Endothelial cell of umbilical vein (primary cell): Measurements from ENCODE around the gene DNAH6. TPM values are rescaled to one million over a fixed set of nuclear protein-coding genes. Genes with fewer than 3 reads are reported as not detected.

ENCODE experiments used
- BruUV-seq: library from RNA; stranded (reverse); fragments of 400-500 nt; replicated peaks from 2 replicates; lab custom pipeline; 2021; lab: Mats Ljungman, UMichigan
- CTCF ChIA-PET: fragments of 300-600, 350-600 bp; sonication (Branson Sonifier 250); formaldehyde crosslinking; loops from one replicate; lab custom pipeline; 2021; ENCODE audit warnings: antibody characterized with exemption, inconsistent platforms; lab: Charles Lee
- POLR2A ChIA-PET: fragments of 300-600, 350-600 bp; sonication (Branson Sonifier 250); formaldehyde crosslinking; loops from one replicate; lab custom pipeline; 2021; ENCODE audit warnings: antibody characterized with exemption, inconsistent platforms; lab: Charles Lee
- DNase-seq: peaks from one replicate; pipeline ENCODE4 v3.0.0-alpha.2; 2011; ENCODE audit warnings: low read depth, low spot score
- FAIRE-seq: peaks from 2 replicates; lab custom pipeline; 2011; peaks lifted over from hg19 to GRCh38; lab: Jason Lieb, UNC
- H2AFZ ChIP-seq: 2 replicates; pipeline ENCODE4 v1.6.0; 2012; ENCODE audit warnings: low read depth, low read length, control low read depth, inconsistent platforms
- H3K27ac ChIP-seq: 2 replicates; pipeline ENCODE4 v1.5.1; 2011; ENCODE audit warnings: low read depth, mild to moderate bottlenecking, control low read depth, low read length, moderate library complexity; ENCODE audit not compliant: insufficient read depth
- H3K27me3 ChIP-seq, 2 experiments: 2 replicates each; pipeline versions ENCODE4 v1.6.0 to v1.6.1; 2011; ENCODE audit warnings: low read length in 2 of 2, mixed read lengths in 1 of 2; ENCODE audit not compliant: control insufficient read depth in 2 of 2, insufficient read depth in 2 of 2
- H3K36me3 ChIP-seq, 2 experiments: 2 replicates in 1 of 2; 3 replicates in 1 of 2; pipeline ENCODE4 v1.5.1; 2011; ENCODE audit warnings: low read length in 2 of 2, mild to moderate bottlenecking in 1 of 2, moderate library complexity in 1 of 2; ENCODE audit not compliant: control insufficient read depth in 2 of 2, insufficient read depth in 2 of 2; ENCODE audit errors: extremely low read depth in 1 of 2
- H3K4me1 ChIP-seq: 3 replicates; pipeline ENCODE4 v1.5.1; 2011; ENCODE audit warnings: mild to moderate bottlenecking, low read length; ENCODE audit not compliant: control insufficient read depth, insufficient read depth; ENCODE audit errors: extremely low read depth
- H3K4me2 ChIP-seq: 2 replicates; pipeline ENCODE4 v1.6.1; 2011; ENCODE audit warnings: low read length, control low read depth, mixed read lengths; ENCODE audit not compliant: insufficient read depth
- H3K4me3 ChIP-seq, 3 experiments: fragments of 200-600 bp in 1 of 3; sonication (generic), shearing (Covaris generic) in 1 of 3; replicated peaks in 1 of 3; 2 replicates each; pipeline ENCODE4 v1.5.1; 2011 to 2016; ENCODE audit warnings: control low read depth in 3 of 3, low read length in 3 of 3, mild to moderate bottlenecking in 2 of 3, inconsistent platforms in 1 of 3, low read depth in 1 of 3, moderate library complexity in 1 of 3; ENCODE audit not compliant: insufficient read depth in 1 of 3
- H3K79me2 ChIP-seq: 2 replicates; pipeline ENCODE4 v1.6.0; 2012; ENCODE audit warnings: low read length, inconsistent platforms; ENCODE audit not compliant: control insufficient read depth, insufficient read depth
- H3K9ac ChIP-seq: replicated peaks from 2 replicates; pipeline ENCODE3; 2011; ENCODE audit warnings: low read length, control low read depth; ENCODE audit not compliant: insufficient read depth; ENCODE audit errors: extremely low read depth
- H3K9me1 ChIP-seq: replicated peaks from 3 replicates; pipeline ENCODE4 v1.6.0; 2011; ENCODE audit warnings: mild to moderate bottlenecking, low read length; ENCODE audit not compliant: control insufficient read depth, insufficient read depth; ENCODE audit errors: extremely low read depth
- H3K9me3 ChIP-seq: replicated peaks from 2 replicates; pipeline ENCODE4 v1.5.1; 2012; ENCODE audit warnings: low read length, inconsistent platforms; ENCODE audit not compliant: control insufficient read depth, insufficient read depth
- H4K20me1 ChIP-seq: replicated peaks from 2 replicates; pipeline ENCODE3; 2011; ENCODE audit warnings: mild to moderate bottlenecking, low read length; ENCODE audit not compliant: control insufficient read depth, insufficient read depth; ENCODE audit errors: extremely low read depth
- EZH2 ChIP-seq: IDR thresholded peaks from 2 replicates; pipeline ENCODE4 v1.6.1; 2012; ENCODE audit warnings: borderline replicate concordance, low read depth, mild to moderate bottlenecking, moderate library complexity, low read length, inconsistent platforms; ENCODE audit not compliant: severe bottlenecking
- JUN ChIP-seq: IDR thresholded peaks from 2 replicates; pipeline ENCODE4 v1.6.1; 2011; ENCODE audit warnings: borderline replicate concordance, low read depth; ENCODE audit not compliant: insufficient read length, insufficient read depth
- MYC ChIP-seq: IDR thresholded peaks from one replicate; pipeline ENCODE4 v1.6.1; 2011; ENCODE audit warnings: mild to moderate bottlenecking, low read depth, low read length
- dilution Hi-C: fragments of 300-500 bp; cut with MboI; formaldehyde crosslinking; loops from one replicate; pipeline ENCODE4 v1.15.0; 2019; ENCODE audit warnings: low sequenced_read_pairs; ENCODE audit not compliant: extremely low pct_ligation_motif_present
- intact Hi-C: fragments of 100-400 bp; cut with micrococcal nuclease; formaldehyde crosslinking; loops from one replicate; pipeline ENCODE4 v1.10.0; 2022
- polyA plus RNA-seq, 4 experiments: library from polyadenylated mRNA; depleted of rRNA in 3 of 4; stranded (reverse) in 3 of 4; unstranded in 1 of 4; fragments of >200 nt; gene quantifications; 2 replicates each; pipeline versions ENCODE4 v1.2.1 to v1.2.3, GENCODE V29; 2011 to 2012; ENCODE audit warnings: missing spikeins in 1 of 4
- total RNA-seq: library from RNA; stranded (reverse); gene quantifications from 2 replicates; pipeline ENCODE4 v1.2.3, GENCODE V29; 2021
- TF ChIP-seq, protein P1 (sequence below), 2 donors: IDR thresholded peaks; 1 replicate in 1 of 2; 2 replicates in 1 of 2; pipeline ENCODE4 v1.5.1; 2011; ENCODE audit warnings: low read length in 2 of 2, mild to moderate bottlenecking in 2 of 2, moderate library complexity in 2 of 2, control low read depth in 1 of 2, inconsistent platforms in 1 of 2, low read depth in 1 of 2; ENCODE audit not compliant: insufficient read depth in 1 of 2; ENCODE audit errors: extremely low read depth in 1 of 2

The DNAH6 gene
- total and polyA plus RNA-seq, 2 donors (not counting 3 experiments of a cell fraction or from before 2014, with no cell fraction given), result 0.24 TPM; not detected in 1

DNA sequence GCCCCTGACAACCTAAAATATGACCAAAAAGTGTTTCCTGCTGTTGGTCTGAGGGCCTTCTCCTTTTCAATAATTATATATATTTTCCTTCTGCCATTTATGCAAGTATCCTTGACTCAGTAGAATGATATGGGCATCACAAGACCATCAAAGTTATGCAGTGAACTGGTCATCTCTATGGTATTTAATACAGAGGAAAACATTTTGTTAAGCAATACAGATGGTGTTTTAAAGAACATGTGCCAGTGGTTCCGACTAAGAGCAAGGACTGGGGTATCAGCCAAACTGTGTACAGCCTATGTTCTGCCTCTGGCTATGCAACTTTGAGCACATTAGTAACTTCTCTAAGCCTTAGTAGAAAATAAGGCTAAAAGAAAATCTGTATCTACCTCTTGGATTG, 185.6 kb downstream of the DNAH6 start:
- H3K4me2 ChIP-seq, result no peak overlapping the region
- no peak overlapping the region for H3K27ac ChIP-seq
- ChIA-PET CTCF (no interaction called here), POLR2A (no interaction called here)
- H3K4me1 ChIP-seq, result no peaks in the 10 kb centered on the region
- no peaks in the 10 kb centered on the region for H3K36me3 ChIP-seq
- H3K27me3 ChIP-seq, result no peaks in the 10 kb centered on the region
- no peak for FAIRE-seq
- TF ChIP-seq EZH2, result no peak
- no peak for TF ChIP-seq JUN
- no TSS peak for BruUV-seq
- no peaks in the 10 kb centered on the region for H3K9me1 ChIP-seq
- H3K4me3 ChIP-seq, result no peak overlapping the region
- H3K9me3 ChIP-seq, result no peaks in the 10 kb centered on the region
- dilution Hi-C loops (no loop called here), intact Hi-C loops (no loop called here)
- no peaks in the 10 kb centered on the region for H4K20me1 ChIP-seq
- no peak overlapping the region for H2AFZ ChIP-seq
- no peak overlapping the region for H3K9ac ChIP-seq
- DNase-seq, result no peak
- no peaks in the 10 kb centered on the region for H3K79me2 ChIP-seq

GRCh38 chr2:84702941-84703340, 186.6 kb downstream of the DNAH6 start:
- no peak overlapping the region for H3K9ac ChIP-seq
- H3K9me1 ChIP-seq, result no peaks in the 10 kb centered on the region
- POLR2A ChIA-PET, result no interaction called here
- TF ChIP-seq MYC (no peak), JUN (no peak), EZH2 (no peak)
- TF ChIP-seq, protein P1, sequence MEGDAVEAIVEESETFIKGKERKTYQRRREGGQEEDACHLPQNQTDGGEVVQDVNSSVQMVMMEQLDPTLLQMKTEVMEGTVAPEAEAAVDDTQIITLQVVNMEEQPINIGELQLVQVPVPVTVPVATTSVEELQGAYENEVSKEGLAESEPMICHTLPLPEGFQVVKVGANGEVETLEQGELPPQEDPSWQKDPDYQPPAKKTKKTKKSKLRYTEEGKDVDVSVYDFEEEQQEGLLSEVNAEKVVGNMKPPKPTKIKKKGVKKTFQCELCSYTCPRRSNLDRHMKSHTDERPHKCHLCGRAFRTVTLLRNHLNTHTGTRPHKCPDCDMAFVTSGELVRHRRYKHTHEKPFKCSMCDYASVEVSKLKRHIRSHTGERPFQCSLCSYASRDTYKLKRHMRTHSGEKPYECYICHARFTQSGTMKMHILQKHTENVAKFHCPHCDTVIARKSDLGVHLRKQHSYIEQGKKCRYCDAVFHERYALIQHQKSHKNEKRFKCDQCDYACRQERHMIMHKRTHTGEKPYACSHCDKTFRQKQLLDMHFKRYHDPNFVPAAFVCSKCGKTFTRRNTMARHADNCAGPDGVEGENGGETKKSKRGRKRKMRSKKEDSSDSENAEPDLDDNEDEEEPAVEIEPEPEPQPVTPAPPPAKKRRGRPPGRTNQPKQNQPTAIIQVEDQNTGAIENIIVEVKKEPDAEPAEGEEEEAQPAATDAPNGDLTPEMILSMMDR (IDR thresholded peaks at IDR 0.05; ENCODE audit: extremely low read depth in 1 of 2, insufficient read depth in 1 of 2, low read depth in 1 of 2, low read length in 2 of 2), result no peak
- no peak overlapping the region for H3K4me3 ChIP-seq
- no peaks in the 10 kb centered on the region for H3K4me1 ChIP-seq
- H3K27ac ChIP-seq, result no peak overlapping the region
- no peaks in the 10 kb centered on the region for H4K20me1 ChIP-seq
- H3K4me2 ChIP-seq, result no peak overlapping the region
- no peaks in the 10 kb centered on the region for H3K36me3 ChIP-seq
- intact Hi-C loops, result no loop called here
- no TSS peak for BruUV-seq
- dilution Hi-C loops, result no loop called here
- FAIRE-seq, result no peak
- no peaks in the 10 kb centered on the region for H3K79me2 ChIP-seq
- H3K9me3 ChIP-seq, result no peaks in the 10 kb centered on the region
- no peak for DNase-seq
- H3K27me3 ChIP-seq, result no peaks in the 10 kb centered on the region
- CTCF ChIA-PET, result no interaction called here
- H2AFZ ChIP-seq, result no peak overlapping the region
